Caco-2 (cell line): ENCODE results near the gene ACP2. TPM values are rescaled to one million over a fixed set of nuclear protein-coding genes. Genes with fewer than 3 reads are reported as not detected.

Source experiments
- BruUV-seq: library from RNA; stranded (reverse); fragments of 400-500 nt; replicated peaks from 2 replicates; lab custom pipeline; 2021; lab: Mats Ljungman, UMichigan
- CTCF ChIA-PET: fragments of 300-600 bp; sonication (Branson Sonifier 250); formaldehyde crosslinking; loops from one replicate; lab custom pipeline; 2022; ENCODE audit warnings: antibody characterized with exemption; lab: Charles Lee
- POLR2A ChIA-PET: fragments of 300-600 bp; sonication (Branson Sonifier 250); formaldehyde crosslinking; loops from one replicate; lab custom pipeline; 2022; ENCODE audit warnings: antibody characterized with exemption; lab: Charles Lee
- DNase-seq, 2 experiments: peaks; one replicate each; pipeline versions ENCODE4 v3.0.0 to v3.0.0-alpha.2; 2020 to 2022
- H3K27me3 ChIP-seq: replicated peaks from 2 replicates; pipeline ENCODE4 v1.6.0; 2011; ENCODE audit warnings: low read length; ENCODE audit not compliant: control insufficient read depth, insufficient read depth
- H3K36me3 ChIP-seq: 2 replicates; pipeline ENCODE4 v1.5.1; 2011; ENCODE audit warnings: low read length; ENCODE audit not compliant: control insufficient read depth, insufficient read depth
- H3K4me1 ChIP-seq: fragments of 250-450 bp; sonication (Bioruptor Pico); 2 replicates; pipeline ENCODE4 v1.5.1; 2020; ENCODE audit warnings: mild to moderate bottlenecking
- H3K4me3 ChIP-seq: 2 replicates; pipeline ENCODE4 v1.5.1; 2011; ENCODE audit warnings: low read depth, mild to moderate bottlenecking, control low read depth, low read length
- H3K9me3 ChIP-seq: fragments of 250-450 bp; sonication (Bioruptor Pico); 2 replicates; pipeline ENCODE4 v1.5.1; 2020; ENCODE audit warnings: mild to moderate bottlenecking, moderate library complexity
- H3K27ac Mint-ChIP-seq: one replicate; pipeline ENCODE4 v1.8.0; 2022; ENCODE audit warnings: mixed read lengths; ENCODE audit not compliant: unreplicated experiment
- H3K27me3 Mint-ChIP-seq: one replicate; pipeline ENCODE4 v1.8.0; 2022; ENCODE audit warnings: mixed read lengths; ENCODE audit not compliant: insufficient read depth, unreplicated experiment
- H3K36me3 Mint-ChIP-seq: one replicate; pipeline ENCODE4 v1.8.0; 2022; ENCODE audit warnings: mild to moderate bottlenecking, mixed read lengths; ENCODE audit not compliant: insufficient read depth, unreplicated experiment
- H3K4me1 Mint-ChIP-seq: one replicate; pipeline ENCODE4 v1.8.0; 2022; ENCODE audit warnings: low read depth, mixed read lengths; ENCODE audit not compliant: unreplicated experiment
- H3K4me3 Mint-ChIP-seq: one replicate; pipeline ENCODE4 v1.8.0; 2022; ENCODE audit warnings: mild to moderate bottlenecking, moderate library complexity, mixed read lengths; ENCODE audit not compliant: unreplicated experiment
- H3K9me3 Mint-ChIP-seq: one replicate; pipeline ENCODE4 v1.8.0; 2022; ENCODE audit warnings: mixed read lengths; ENCODE audit not compliant: unreplicated experiment
- intact Hi-C: fragments of 100-400 bp; cut with micrococcal nuclease; formaldehyde crosslinking; loops from one replicate; pipeline ENCODE4 v1.10.0; 2022; ENCODE audit not compliant: unreplicated experiment
- total RNA-seq: library from RNA; stranded (reverse); gene quantifications from 2 replicates; pipeline ENCODE4 v1.2.3, GENCODE V29; 2022
- TF ChIP-seq, protein P1 (sequence below), 2 experiments: fragments of 200-600 bp in 1 of 2; IDR thresholded peaks; 1 replicate in 1 of 2; 2 replicates in 1 of 2; pipeline versions ENCODE4 v1.5.1 to v1.8.0; 2011 to 2022; ENCODE audit warnings: antibody characterized with exemption in 1 of 2, control low read depth in 1 of 2, inconsistent platforms in 1 of 2, low read depth in 1 of 2, low read length in 1 of 2, mild to moderate bottlenecking in 1 of 2, moderate library complexity in 1 of 2; ENCODE audit not compliant: insufficient read depth in 1 of 2, severe bottlenecking in 1 of 2, unreplicated experiment in 1 of 2

The ACP2 gene
- total RNA-seq, 1 experiment from 2014 or later: 44.7 TPM

DNA sequence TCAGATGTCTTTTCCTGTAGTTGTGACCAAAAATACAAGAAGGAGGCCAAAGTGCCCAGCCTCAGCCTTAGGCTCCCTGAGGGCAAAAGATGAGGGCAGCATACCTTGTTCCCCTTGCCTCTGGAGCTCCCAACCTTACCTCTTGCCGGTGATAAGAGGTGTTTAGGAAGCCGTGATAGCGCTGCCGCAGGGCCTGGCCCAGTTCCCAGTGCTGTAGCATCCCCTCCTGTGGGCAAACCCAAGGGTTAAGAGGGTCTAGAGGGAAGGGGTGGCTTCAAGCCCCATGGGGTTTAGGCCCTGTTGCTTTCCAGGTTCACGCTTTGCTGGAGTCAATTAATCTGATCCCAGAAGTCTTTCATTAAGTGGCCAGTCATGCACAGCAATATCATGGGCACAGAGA lies 1.1 kb downstream of the ACP2 start:
- Histone ChIP-seq H3K27me3 (no peaks in the 10 kb centered on the region), H3K4me3 (peak overlapping the region; percentile 64), H3K4me1 (peaks cover 4% of the 10 kb centered on the region; the same call in 1 of the 2 replicates), H3K36me3 (0 out of 2 replicates have a peak, but pooled peaks cover 4% of the 10 kb centered on the region), H3K9me3 (no peaks in the 10 kb centered on the region)
- H3K9me3 Mint-ChIP-seq: no peaks in the 10 kb centered on the region
- intact Hi-C loops: no loop called here
- no peak for DNase-seq
- H3K36me3 Mint-ChIP-seq: peaks cover 28% of the 10 kb centered on the region
- no peaks in the 10 kb centered on the region for H3K4me1 Mint-ChIP-seq
- ChIA-PET CTCF (interaction anchor here (0.9 to 2.5 kb wide), 4 partner anchors 12 to 58 kb away, joined by 3 to 9 read pairs (median 3); no protein-coding TSS in a partner anchor), POLR2A (interaction anchor here (1.8 to 2.0 kb wide), 2 partner anchors 33 to 60 kb away, joined by 13 to 22 read pairs; partner anchors contain the start of genes DDB2 and PACSIN3)
- H3K27me3 Mint-ChIP-seq: no peaks in the 10 kb centered on the region
- H3K27ac Mint-ChIP-seq: no peak overlapping the region
- TF ChIP-seq, protein P1, sequence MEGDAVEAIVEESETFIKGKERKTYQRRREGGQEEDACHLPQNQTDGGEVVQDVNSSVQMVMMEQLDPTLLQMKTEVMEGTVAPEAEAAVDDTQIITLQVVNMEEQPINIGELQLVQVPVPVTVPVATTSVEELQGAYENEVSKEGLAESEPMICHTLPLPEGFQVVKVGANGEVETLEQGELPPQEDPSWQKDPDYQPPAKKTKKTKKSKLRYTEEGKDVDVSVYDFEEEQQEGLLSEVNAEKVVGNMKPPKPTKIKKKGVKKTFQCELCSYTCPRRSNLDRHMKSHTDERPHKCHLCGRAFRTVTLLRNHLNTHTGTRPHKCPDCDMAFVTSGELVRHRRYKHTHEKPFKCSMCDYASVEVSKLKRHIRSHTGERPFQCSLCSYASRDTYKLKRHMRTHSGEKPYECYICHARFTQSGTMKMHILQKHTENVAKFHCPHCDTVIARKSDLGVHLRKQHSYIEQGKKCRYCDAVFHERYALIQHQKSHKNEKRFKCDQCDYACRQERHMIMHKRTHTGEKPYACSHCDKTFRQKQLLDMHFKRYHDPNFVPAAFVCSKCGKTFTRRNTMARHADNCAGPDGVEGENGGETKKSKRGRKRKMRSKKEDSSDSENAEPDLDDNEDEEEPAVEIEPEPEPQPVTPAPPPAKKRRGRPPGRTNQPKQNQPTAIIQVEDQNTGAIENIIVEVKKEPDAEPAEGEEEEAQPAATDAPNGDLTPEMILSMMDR (IDR thresholded peaks at IDR 0.05; ENCODE audit: insufficient read depth in 1 of 2, low read depth in 1 of 2, low read length in 1 of 2, severe bottlenecking in 1 of 2, unreplicated experiment in 1 of 2): no peak
- peak overlapping the region; percentile 97 for H3K4me3 Mint-ChIP-seq
- BruUV-seq: no TSS peak

DNA sequence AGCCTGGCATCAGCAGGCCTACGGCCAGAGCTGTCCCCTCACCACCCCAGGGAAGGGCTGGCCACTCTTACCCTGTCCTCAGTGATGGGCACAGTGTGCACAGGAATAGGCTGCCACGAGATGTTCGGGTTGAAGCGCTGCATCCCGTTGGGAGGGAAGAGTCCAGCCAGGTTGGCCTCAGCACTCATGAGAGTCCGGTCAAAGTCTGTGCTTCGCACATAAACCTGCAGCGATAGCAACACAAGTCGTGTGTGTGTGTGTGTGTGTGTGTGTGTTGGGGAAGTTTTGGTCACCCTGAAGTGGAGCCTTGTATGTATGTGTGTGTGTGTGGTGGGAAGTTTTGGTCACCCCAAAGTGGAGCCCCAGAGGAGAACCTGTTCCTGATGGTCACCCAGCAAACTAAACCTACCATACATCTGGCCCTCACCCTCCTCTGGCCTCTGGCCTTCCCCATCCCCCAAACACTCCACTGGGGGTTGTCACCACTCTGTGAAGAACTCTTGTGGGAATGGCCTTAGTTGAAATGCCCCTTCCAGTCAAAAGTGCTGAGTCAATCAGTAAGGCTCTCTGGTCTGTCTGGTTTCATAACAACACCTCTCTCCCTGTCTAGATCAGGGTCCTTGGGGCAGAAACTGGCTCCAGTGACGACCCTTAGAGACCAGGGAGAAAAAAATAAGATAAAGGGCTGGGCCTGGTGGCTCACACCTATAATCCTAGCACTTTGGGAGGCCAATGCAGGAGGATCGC lies 2.8 kb downstream of the ACP2 start:
- POLR2A ChIA-PET: no interaction called here
- peaks cover 41% of the 10 kb centered on the region for H3K36me3 Mint-ChIP-seq
- DNase-seq: no peak

More for the DNA sequence above, 2.8 kb downstream of the ACP2 start:
- no peaks in the 10 kb centered on the region for H3K27me3 ChIP-seq
- H3K36me3 ChIP-seq: 0 out of 2 replicates have a peak, but pooled peaks cover 5% of the 10 kb centered on the region
- BruUV-seq: no TSS peak
- H3K9me3 ChIP-seq: no peaks in the 10 kb centered on the region
- H3K4me1 ChIP-seq: peaks cover 4% of the 10 kb centered on the region; the same call in 1 of the 2 replicates
- no peak overlapping the region for H3K4me3 ChIP-seq
- Mint-ChIP-seq H3K27ac (no peak overlapping the region), H3K27me3 (no peaks in the 10 kb centered on the region), H3K4me3 (no peak overlapping the region), H3K9me3 (no peaks in the 10 kb centered on the region), H3K4me1 (no peaks in the 10 kb centered on the region)
- TF ChIP-seq, protein P1 (IDR thresholded peaks at IDR 0.05; ENCODE audit: insufficient read depth in 1 of 2, low read depth in 1 of 2, low read length in 1 of 2, severe bottlenecking in 1 of 2, unreplicated experiment in 1 of 2): no peak
- intact Hi-C loops: no loop called here
- CTCF ChIA-PET: no interaction called here
